Renal cortex interstitium (tissue), 11 donors: Measurements from ENCODE around the gene SLC7A7. TPM values are rescaled to one million over a fixed set of nuclear protein-coding genes. Genes with fewer than 3 reads are reported as not detected.
A peak's percentile ranks its signal among the peaks of the same experiment; 100 is the strongest.
"Not testable (repeated sequence)": the region's sequence is repeated elsewhere in the genome, so short reads cannot be mapped to it uniquely, and the experiment has no call there.

ENCODE experiments used
- DNase-seq, 11 donors: peaks; one replicate each; pipeline ENCODE4 v3.0.0-alpha.2; 2013; ENCODE audit warnings: low read depth in 9 of 11, low spot score in 4 of 11; ENCODE audit errors: extremely low read depth in 1 of 11
- polyA plus RNA-seq, 3 donors: library from polyadenylated mRNA; unstranded; fragments of 120-200 nt; gene quantifications; one replicate each; pipeline ENCODE4 v1.2.1, GENCODE V29; 2013; ENCODE audit not compliant: insufficient read length in 3 of 3

The SLC7A7 gene
- polyA plus RNA-seq, 3 donors: 106 to 125 (median 119) TPM

DNA sequence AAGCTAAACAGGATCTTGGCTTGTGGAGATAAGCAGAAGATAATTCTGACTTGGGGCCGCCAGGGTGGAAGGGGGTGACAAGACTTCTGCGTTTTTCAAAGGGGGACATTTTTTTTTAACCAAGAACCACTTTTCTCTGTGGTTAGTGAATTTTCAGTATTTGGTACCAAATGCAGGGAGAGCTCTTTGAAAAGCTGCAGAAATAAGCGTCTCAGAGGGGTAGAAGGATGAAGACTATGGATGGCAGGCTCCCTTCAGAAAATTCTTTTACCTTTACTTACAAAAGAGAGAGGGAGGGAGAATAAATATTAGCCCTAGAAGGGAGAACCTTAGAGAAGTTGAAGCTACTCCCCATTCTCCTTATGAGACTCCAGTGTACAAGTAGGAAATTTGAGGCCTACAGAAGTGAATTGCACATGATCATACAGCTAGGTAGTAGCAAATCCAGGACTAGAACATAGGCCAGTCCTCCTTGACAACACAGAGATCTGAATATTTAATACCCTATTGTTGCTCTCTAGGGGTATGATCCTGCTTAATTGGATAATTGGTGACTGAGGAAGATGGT is 15.3 kb upstream of the SLC7A7 start:
- no peak for DNase-seq

GRCh38 chr14:22829661-22830442 is 14.6 kb upstream of the SLC7A7 start, which contains the start of gene MRPL52:
MRPL52 (plus strand) TSS chr14:22829887; CDS start chr14:22829913, 26 bp downstream.
- DNase-seq: peak; percentile 83 to 91 (median 87)

GRCh38 chr14:22829076-22829660 is 13.9 kb upstream of the SLC7A7 start:
- not testable (repeated sequence) for DNase-seq

DNA sequence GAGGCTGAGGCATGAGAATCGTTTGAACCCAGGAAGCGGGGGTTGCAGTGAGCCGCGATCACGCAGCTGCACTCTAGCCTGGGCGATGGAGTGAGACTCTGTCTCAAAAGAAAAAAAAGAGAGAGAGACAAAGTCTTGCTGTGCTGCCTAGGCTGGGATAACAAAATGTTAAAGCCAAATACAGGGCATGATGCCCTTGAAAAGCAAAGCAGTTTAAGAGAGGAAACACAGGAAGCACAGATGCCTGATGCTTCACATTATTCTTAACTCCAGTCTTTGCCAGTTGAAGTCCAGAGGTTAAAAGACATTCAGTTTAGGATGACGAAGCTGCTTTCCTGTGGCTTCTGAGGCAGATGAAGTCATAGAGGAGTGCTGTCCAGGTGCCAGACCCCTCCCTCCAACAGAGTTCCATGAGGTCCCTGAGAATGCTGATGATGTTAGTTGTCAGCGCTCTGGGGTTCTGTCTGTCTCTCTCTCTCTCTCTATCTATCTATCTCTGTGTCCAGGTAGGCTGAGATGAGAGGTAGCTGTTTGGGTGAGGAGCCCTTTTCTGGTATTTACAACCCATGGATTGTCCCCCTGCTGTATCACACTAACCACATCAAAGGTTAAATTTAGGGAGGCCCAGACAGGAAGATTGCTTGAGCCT is 9.6 kb upstream of the SLC7A7 start:
- no peak for DNase-seq

- DNase-seq: peak; percentile 66 to 87 (median 80)
Measured at GRCh38 chr14:22822571-22823098, 7.4 kb upstream of the SLC7A7 start.

GRCh38 chr14:22822016-22822570 is 6.9 kb upstream of the SLC7A7 start:
- no peak for DNase-seq

- DNase-seq: no peak
Measured at GRCh38 chr14:22821193-22822015, 6.2 kb upstream of the SLC7A7 start.

DNA sequence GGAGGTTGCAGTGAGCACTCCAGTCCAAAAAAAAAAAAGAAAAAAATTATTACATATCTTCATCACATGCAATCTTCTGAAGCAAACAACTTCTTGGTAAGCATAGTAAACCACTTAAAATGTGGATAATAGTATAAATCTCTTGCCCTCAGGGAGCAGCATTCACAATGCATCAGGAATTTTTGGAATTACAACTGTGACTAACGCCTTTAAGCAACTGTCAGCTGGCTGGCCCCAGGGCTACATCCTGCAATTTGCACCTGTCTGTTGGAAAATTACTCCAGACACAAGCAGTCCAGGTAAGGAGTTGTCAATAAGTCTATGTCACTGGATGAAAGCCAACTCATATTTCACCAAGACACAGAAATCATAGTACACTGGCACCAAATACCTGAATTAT is 5.5 kb upstream of the SLC7A7 start:
- no peak for DNase-seq

DNA sequence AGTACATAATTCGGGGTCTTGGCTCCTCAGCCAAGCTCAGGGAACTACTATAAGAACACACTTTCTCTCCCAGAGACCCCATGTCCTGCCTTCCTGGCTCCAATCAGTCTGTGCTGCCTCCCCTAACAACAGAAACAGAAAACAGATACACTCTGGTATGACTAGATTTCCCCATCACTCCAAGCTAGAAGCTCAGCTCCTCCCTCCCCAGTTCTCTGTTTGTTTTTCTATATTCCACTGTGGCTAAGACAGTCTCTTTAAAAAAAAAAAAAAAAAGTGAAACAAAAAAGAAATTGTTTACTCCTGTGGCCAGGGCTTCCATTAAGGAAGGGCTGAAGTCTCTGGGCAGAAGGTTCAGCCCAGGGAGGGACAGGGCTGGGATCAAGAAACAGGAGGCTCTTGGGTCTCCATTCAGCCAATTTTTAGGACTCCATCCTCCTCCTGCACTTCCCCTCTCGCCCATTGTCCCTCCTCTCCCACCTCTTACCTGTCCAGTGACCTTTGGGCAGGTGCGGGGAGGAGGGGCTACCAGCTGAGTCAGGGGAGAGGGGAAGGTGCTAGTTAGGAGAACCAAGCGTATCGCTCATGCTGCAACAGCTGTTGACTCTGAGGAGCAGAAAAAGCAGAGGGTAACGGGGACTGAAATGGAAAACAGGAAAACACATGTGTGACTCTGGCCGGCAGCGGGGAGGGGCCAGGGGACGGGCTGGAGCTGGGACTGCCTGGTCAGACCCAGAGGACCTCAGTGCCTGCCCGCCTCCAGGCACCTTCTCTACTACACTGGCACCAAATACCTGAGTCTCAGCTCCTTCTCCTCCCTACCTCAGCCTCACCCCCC is 4.1 kb upstream of the SLC7A7 start:
- no peak for DNase-seq

GRCh38 chr14:22814373-22814772 is 862 bp downstream of the SLC7A7 start:
- DNase-seq: no peak

- no peak for DNase-seq
Measured at GRCh38 chr14:22813145-22813544, 2.1 kb downstream of the SLC7A7 start.

DNA sequence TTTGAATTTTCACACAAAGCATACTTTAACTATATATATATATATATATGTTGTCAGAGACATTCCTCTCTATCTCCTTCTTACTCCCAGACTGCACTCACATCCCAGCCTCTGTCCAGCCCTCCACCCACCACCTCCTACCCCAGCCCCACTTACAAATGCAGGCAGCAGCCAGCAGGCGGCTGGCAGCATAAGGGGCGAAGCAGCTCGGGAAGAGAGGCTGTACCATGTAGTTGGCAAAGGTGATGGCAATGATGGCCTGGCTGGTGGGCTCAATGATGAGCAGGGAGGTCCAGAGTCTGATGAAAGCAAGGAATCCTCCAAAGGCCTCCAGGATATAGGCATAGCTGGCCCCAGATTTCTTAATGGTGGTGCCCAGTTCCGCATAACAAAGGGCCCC is 2.5 kb downstream of the SLC7A7 start:
- no peak for DNase-seq

- DNase-seq: no peak
Measured at GRCh38 chr14:22811722-22812121, 3.5 kb downstream of the SLC7A7 start.

- no peak for DNase-seq
Measured at GRCh38 chr14:22808388-22809209, 6.6 kb downstream of the SLC7A7 start.

GRCh38 chr14:22807432-22808087 is 7.7 kb downstream of the SLC7A7 start:
- DNase-seq: no peak

- not testable (repeated sequence) for DNase-seq
Measured at GRCh38 chr14:22805235-22805634, 10.0 kb downstream of the SLC7A7 start.

DNA sequence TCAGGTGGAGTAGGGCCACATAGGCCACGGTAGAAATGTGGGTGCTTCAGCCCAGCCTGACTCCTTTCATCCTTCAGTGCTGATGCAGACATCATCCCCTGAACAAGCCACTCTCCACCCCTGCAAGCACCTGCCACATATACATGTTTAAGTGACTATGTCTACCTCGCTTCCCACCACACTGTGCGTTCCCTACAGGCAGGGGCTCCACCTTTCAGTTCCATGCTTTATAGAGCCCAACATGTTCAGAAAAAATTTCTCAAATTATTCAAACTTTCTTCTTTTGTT is 11.6 kb downstream of the SLC7A7 start:
- DNase-seq: no peak
